ENCODE measurements around the gene EGFLAM.
A peak's percentile ranks its signal among the peaks of the same experiment; 100 is the strongest.

Gene EGFLAM

GRCh38 chr5:38479315-38479904, 221.1 kb downstream of the EGFLAM start:
- no peak for DNase-seq

- DNase-seq: no peak
Observed at GRCh38 chr5:38483805-38484398, 225.5 kb downstream of the EGFLAM start.

GRCh38 chr5:38494175-38494574, 235.8 kb downstream of the EGFLAM start:
- DNase-seq: no peak

- DNase-seq: no peak
Observed at GRCh38 chr5:38494763-38495162, 236.4 kb downstream of the EGFLAM start.

- DNase-seq: no peak
Observed at GRCh38 chr5:38497946-38498345, 239.6 kb downstream of the EGFLAM start.

GRCh38 chr5:38500573-38501260, 242.4 kb downstream of the EGFLAM start:
- no peak for DNase-seq

GRCh38 chr5:38506302-38506701, 247.9 kb downstream of the EGFLAM start:
- no peak for DNase-seq

- DNase-seq: peak; percentile 48
Observed at GRCh38 chr5:38509185-38509584, 250.8 kb downstream of the EGFLAM start.
